Activated T-helper 1 cell treated with anti-CD3 and anti-CD28 coated beads, Interleukin-2, amount 50 U/mL, for 16 hours (primary cell): ENCODE data around the gene OR11A1.
"Not testable (repeated sequence)": the region's sequence is repeated elsewhere in the genome, so short reads cannot be mapped to it uniquely, and the experiment has no call there.

Experiments
- DNase-seq, 2 donors: peaks; one replicate each; pipeline ENCODE4 v3.0.0-alpha.2; 2020; ENCODE audit warnings: low read depth in 1 of 2, low spot score in 1 of 2

The OR11A1 gene

GRCh38 chr6:29479560-29479959 lies 22.7 kb upstream of the OR11A1 start:
- no peak for DNase-seq

- no peak for DNase-seq
These were observed 21.9 kb upstream of the OR11A1 start for GRCh38 chr6:29478740-29479139.

GRCh38 chr6:29477923-29478450 lies 21.1 kb upstream of the OR11A1 start:
- no peak for DNase-seq

GRCh38 chr6:29474996-29475395 lies 18.1 kb upstream of the OR11A1 start:
- DNase-seq, result no peak

GRCh38 chr6:29466241-29466640 lies 9.4 kb upstream of the OR11A1 start:
- DNase-seq, result no peak

- DNase-seq, result no peak
These were observed 8.9 kb upstream of the OR11A1 start for GRCh38 chr6:29465801-29466200.

GRCh38 chr6:29465279-29465678 lies 8.4 kb upstream of the OR11A1 start:
- no peak for DNase-seq

GRCh38 chr6:29462022-29462421 lies 5.2 kb upstream of the OR11A1 start:
- DNase-seq, result no peak

- no peak for DNase-seq
These were observed 4.3 kb upstream of the OR11A1 start for GRCh38 chr6:29461021-29461814.

GRCh38 chr6:29451471-29452193 lies 5.2 kb downstream of the OR11A1 start:
- no peak for DNase-seq

GRCh38 chr6:29447670-29448069 lies 9.2 kb downstream of the OR11A1 start:
- no peak for DNase-seq

GRCh38 chr6:29444031-29444430 lies 12.8 kb downstream of the OR11A1 start:
- DNase-seq, result not testable (repeated sequence)

- no peak for DNase-seq
These were observed 14.2 kb downstream of the OR11A1 start for GRCh38 chr6:29442719-29443118.

- no peak for DNase-seq
These were observed 17.9 kb downstream of the OR11A1 start, which contains the start of gene OR10C1 for GRCh38 chr6:29439006-29439405. OR10C1 (plus strand) TSS chr6:29439306; CDS start chr6:29440016, 710 bp downstream.

- not testable (repeated sequence) for DNase-seq
These were observed 20.1 kb downstream of the OR11A1 start for GRCh38 chr6:29436730-29437129.

- DNase-seq, result no peak
These were observed 30.2 kb downstream of the OR11A1 start for GRCh38 chr6:29426654-29427053.

GRCh38 chr6:29425075-29425474 lies 31.8 kb downstream of the OR11A1 start:
- DNase-seq, result no peak

GRCh38 chr6:29424575-29424974 lies 32.3 kb downstream of the OR11A1 start:
- no peak for DNase-seq

GRCh38 chr6:29424168-29424567 lies 32.7 kb downstream of the OR11A1 start:
- DNase-seq, result no peak

GRCh38 chr6:29419516-29419915 lies 37.4 kb downstream of the OR11A1 start:
- no peak for DNase-seq

- DNase-seq, result no peak
These were observed 42.3 kb downstream of the OR11A1 start, which contains the start of gene OR12D1 for GRCh38 chr6:29414588-29414987. OR12D1 (plus strand) TSS chr6:29414928.

GRCh38 chr6:29403801-29404200 lies 53.1 kb downstream of the OR11A1 start:
- no peak for DNase-seq
